H7 (cell line): ENCODE results near the gene KCNT2. TPM values are rescaled to one million over a fixed set of nuclear protein-coding genes. Genes with fewer than 3 reads are reported as not detected.

Source experiments
- DNase-seq: peaks from one replicate; pipeline ENCODE4 v3.0.0; 2012
- H3K27me3 ChIP-seq: 2 replicates; pipeline ENCODE4 v1.6.0; 2011; ENCODE audit warnings: mild to moderate bottlenecking, low read length; ENCODE audit not compliant: control insufficient read depth, insufficient read depth
- H3K36me3 ChIP-seq: replicated peaks from 2 replicates; pipeline ENCODE4 v1.5.1; 2011; ENCODE audit warnings: low read length; ENCODE audit not compliant: control insufficient read depth, insufficient read depth
- H3K4me3 ChIP-seq: 2 replicates; pipeline ENCODE4 v1.5.1; 2011; ENCODE audit warnings: low read depth, mild to moderate bottlenecking, control low read depth, low read length, moderate library complexity; ENCODE audit not compliant: insufficient read depth
- total RNA-seq: library from RNA; depleted of rRNA; stranded (reverse); fragments of >200 nt; shearing (Covaris generic); gene quantifications from 2 replicates; pipeline ENCODE4 v1.2.3, GENCODE V29; 2014

The KCNT2 gene
- total RNA-seq, 1 experiment from 2014 or later, result 7.0 TPM

GRCh38 chr1:196466166-196466565, 142.1 kb downstream of the KCNT2 start:
- no peak for DNase-seq
- H3K4me3 ChIP-seq, result no peak overlapping the region
- no peaks in the 10 kb centered on the region; the same call in 1 of the 2 replicates for H3K27me3 ChIP-seq
- H3K36me3 ChIP-seq, result no peaks in the 10 kb centered on the region

GRCh38 chr1:196464480-196464941, 143.7 kb downstream of the KCNT2 start:
- no peak for DNase-seq
- Histone ChIP-seq H3K27me3 (no peaks in the 10 kb centered on the region; the same call in 1 of the 2 replicates), H3K4me3 (no peak overlapping the region), H3K36me3 (no peaks in the 10 kb centered on the region)

GRCh38 chr1:196462086-196462485, 146.2 kb downstream of the KCNT2 start:
- no peak overlapping the region for H3K4me3 ChIP-seq
- DNase-seq, result no peak
- H3K27me3 ChIP-seq, result no peaks in the 10 kb centered on the region; the same call in 1 of the 2 replicates
- no peaks in the 10 kb centered on the region for H3K36me3 ChIP-seq

GRCh38 chr1:196461521-196461920, 146.7 kb downstream of the KCNT2 start:
- DNase-seq, result no peak
- Histone ChIP-seq H3K36me3 (no peaks in the 10 kb centered on the region), H3K4me3 (no peak overlapping the region), H3K27me3 (no peaks in the 10 kb centered on the region; the same call in 1 of the 2 replicates)

- DNase-seq, result no peak
- no peaks in the 10 kb centered on the region for H3K36me3 ChIP-seq
- H3K4me3 ChIP-seq, result no peak overlapping the region
- H3K27me3 ChIP-seq, result no peaks in the 10 kb centered on the region; the same call in 1 of the 2 replicates
These were observed 148.9 kb downstream of the KCNT2 start for GRCh38 chr1:196459383-196459782.

GRCh38 chr1:196454792-196455191, 153.4 kb downstream of the KCNT2 start:
- Histone ChIP-seq H3K27me3 (no peaks in the 10 kb centered on the region), H3K36me3 (no peaks in the 10 kb centered on the region), H3K4me3 (no peak overlapping the region)
- DNase-seq, result no peak

GRCh38 chr1:196451103-196451502, 157.1 kb downstream of the KCNT2 start:
- no peaks in the 10 kb centered on the region for H3K27me3 ChIP-seq
- H3K36me3 ChIP-seq, result no peaks in the 10 kb centered on the region
- no peak overlapping the region for H3K4me3 ChIP-seq
- no peak for DNase-seq

GRCh38 chr1:196450143-196451095, 157.8 kb downstream of the KCNT2 start:
- Histone ChIP-seq H3K27me3 (no peaks in the 10 kb centered on the region), H3K36me3 (no peaks in the 10 kb centered on the region), H3K4me3 (no peak overlapping the region)
- DNase-seq, result no peak

GRCh38 chr1:196449460-196449859, 158.8 kb downstream of the KCNT2 start:
- H3K36me3 ChIP-seq, result no peaks in the 10 kb centered on the region
- no peaks in the 10 kb centered on the region for H3K27me3 ChIP-seq
- no peak for DNase-seq
- no peak overlapping the region for H3K4me3 ChIP-seq

- Histone ChIP-seq H3K4me3 (no peak overlapping the region), H3K36me3 (no peaks in the 10 kb centered on the region)
- no peak for DNase-seq
These were observed 162.5 kb downstream of the KCNT2 start for GRCh38 chr1:196445775-196446174.

GRCh38 chr1:196444634-196445033, 163.6 kb downstream of the KCNT2 start:
- H3K4me3 ChIP-seq, result no peak overlapping the region
- H3K36me3 ChIP-seq, result no peaks in the 10 kb centered on the region
- no peak for DNase-seq
- H3K27me3 ChIP-seq, result no peaks in the 10 kb centered on the region

More at GRCh38 chr1:196445775-196446174, 162.5 kb downstream of the KCNT2 start:
- H3K27me3 ChIP-seq, result no peaks in the 10 kb centered on the region

- no peak for DNase-seq
- Histone ChIP-seq H3K27me3 (no peaks in the 10 kb centered on the region), H3K4me3 (no peak overlapping the region), H3K36me3 (no peaks in the 10 kb centered on the region)
These were observed 165.9 kb downstream of the KCNT2 start for GRCh38 chr1:196442366-196442765.

GRCh38 chr1:196440711-196441110, 167.5 kb downstream of the KCNT2 start:
- DNase-seq, result no peak
- Histone ChIP-seq H3K27me3 (no peaks in the 10 kb centered on the region), H3K4me3 (no peak overlapping the region)

GRCh38 chr1:196438329-196438728, 169.9 kb downstream of the KCNT2 start:
- no peak for DNase-seq
- no peak overlapping the region for H3K4me3 ChIP-seq
- no peaks in the 10 kb centered on the region for H3K27me3 ChIP-seq
- no peaks in the 10 kb centered on the region for H3K36me3 ChIP-seq

More at GRCh38 chr1:196440711-196441110, 167.5 kb downstream of the KCNT2 start:
- no peaks in the 10 kb centered on the region for H3K36me3 ChIP-seq

- Histone ChIP-seq H3K36me3 (no peaks in the 10 kb centered on the region), H3K4me3 (no peak overlapping the region), H3K27me3 (no peaks in the 10 kb centered on the region)
- DNase-seq, result no peak
These were observed 170.6 kb downstream of the KCNT2 start for GRCh38 chr1:196437671-196438070.
